IMR-90 (cell line): ENCODE measurements around the gene UBA7. TPM values are rescaled to one million over a fixed set of nuclear protein-coding genes. Genes with fewer than 3 reads are reported as not detected.
"Not testable (repeated sequence)": the region's sequence is repeated elsewhere in the genome, so short reads cannot be mapped to it uniquely, and the experiment has no call there.

Experiments used
- ATAC-seq: fragments of 200-7000 bp; cut with Tn5 transposase; 2 replicates; pipeline ENCODE4 v1.9.1; 2020; ENCODE audit warnings: low read depth, mild to moderate bottlenecking, moderate library complexity
- BruUV-seq: library from RNA; stranded (reverse); fragments of 400-500 nt; replicated peaks from 2 replicates; lab custom pipeline; 2021; lab: Mats Ljungman, UMichigan
- CTCF ChIA-PET: fragments of 300-600 bp; formaldehyde crosslinking; extraction: SDS; loops from one replicate; lab custom pipeline; 2021; ENCODE audit warnings: antibody characterized with exemption; lab: Yijun Ruan, JAX
- POLR2A ChIA-PET: fragments of 300-600 bp; sonication (Branson Sonifier 250); formaldehyde crosslinking; loops from one replicate; lab custom pipeline; 2022; ENCODE audit warnings: antibody characterized with exemption; ENCODE audit not compliant: unreplicated experiment; lab: Charles Lee
- DNase-seq: peaks from one replicate; pipeline ENCODE4 v3.0.0; 2013
- H2AFZ ChIP-seq: replicated peaks from 2 replicates; pipeline ENCODE3; 2013; ENCODE audit warnings: low read length, mild to moderate bottlenecking; ENCODE audit not compliant: poor library complexity
- H2AK5ac ChIP-seq: 2 replicates; pipeline ENCODE4 v1.6.1; 2013; ENCODE audit warnings: low read depth, low read length, inconsistent platforms
- H2AK9ac ChIP-seq: replicated peaks from 2 replicates; pipeline ENCODE3; 2013; ENCODE audit warnings: mild to moderate bottlenecking, low read depth, low read length, moderate library complexity; ENCODE audit not compliant: poor library complexity
- H2BK120ac ChIP-seq: 2 replicates; pipeline ENCODE4 v1.6.1; 2013; ENCODE audit warnings: low read depth, low read length, inconsistent platforms
- H2BK15ac ChIP-seq: 3 replicates; pipeline ENCODE4 v1.6.1; 2013; ENCODE audit warnings: low read depth, low read length, inconsistent platforms
- H2BK20ac ChIP-seq: 2 replicates; pipeline ENCODE4 v1.6.1; 2013; ENCODE audit warnings: low read depth, mild to moderate bottlenecking, inconsistent platforms, low read length, moderate library complexity
- H2BK5ac ChIP-seq: 2 replicates; pipeline ENCODE4 v1.6.1; 2013; ENCODE audit warnings: mild to moderate bottlenecking, low read depth, low read length, inconsistent platforms; ENCODE audit not compliant: poor library complexity, severe bottlenecking
- H3K14ac ChIP-seq: replicated peaks from 2 replicates; pipeline ENCODE4 v1.6.1; 2013; ENCODE audit warnings: low read depth, low read length, inconsistent platforms
- H3K18ac ChIP-seq: 2 replicates; pipeline ENCODE4 v1.6.1; 2013; ENCODE audit warnings: low read depth, low read length, control low read depth
- H3K23ac ChIP-seq: 2 replicates; pipeline ENCODE4 v1.6.1; 2013; ENCODE audit warnings: low read depth, low read length, inconsistent platforms
- H3K27ac ChIP-seq: 2 replicates; pipeline ENCODE4 v1.5.1; 2013; ENCODE audit warnings: mild to moderate bottlenecking, control low read depth, low read length; ENCODE audit not compliant: insufficient read depth
- H3K27me3 ChIP-seq: 2 replicates; pipeline ENCODE4 v1.6.1; 2013; ENCODE audit warnings: low read length; ENCODE audit not compliant: control insufficient read depth, insufficient read depth
- H3K36me3 ChIP-seq: 2 replicates; pipeline ENCODE4 v1.6.1; 2013; ENCODE audit warnings: low read length, mixed read lengths; ENCODE audit not compliant: control insufficient read depth, insufficient read depth
- H3K4ac ChIP-seq: 2 replicates; pipeline ENCODE4 v1.6.1; 2013; ENCODE audit warnings: low read depth, low read length, inconsistent platforms
- H3K4me1 ChIP-seq: 2 replicates; pipeline ENCODE4 v1.6.1; 2013; ENCODE audit warnings: low read length, mixed read lengths; ENCODE audit not compliant: control insufficient read depth, insufficient read depth
- H3K4me2 ChIP-seq: 2 replicates; pipeline ENCODE4 v1.6.1; 2013; ENCODE audit warnings: low read depth, mild to moderate bottlenecking, control low read depth, low read length, moderate library complexity
- H3K4me3 ChIP-seq: 2 replicates; pipeline ENCODE4 v1.5.1; 2013; ENCODE audit warnings: low read depth, mild to moderate bottlenecking, control low read depth, low read length, moderate library complexity; ENCODE audit not compliant: insufficient read depth
- H3K56ac ChIP-seq: 2 replicates; pipeline ENCODE4 v1.6.1; 2013; ENCODE audit warnings: low read length, inconsistent platforms; ENCODE audit not compliant: insufficient read depth; ENCODE audit errors: extremely low read depth
- H3K79me1 ChIP-seq, 2 experiments: 2 replicates each; pipeline ENCODE4 v1.6.1; 2013; ENCODE audit warnings: low read length in 2 of 2, inconsistent platforms in 1 of 2, low read depth in 1 of 2
- H3K9ac ChIP-seq: 2 replicates; pipeline ENCODE4 v1.6.1; 2013; ENCODE audit warnings: low read depth, low read length, control low read depth
- H3K9me1 ChIP-seq: 2 replicates; pipeline ENCODE4 v1.6.1; 2013; ENCODE audit warnings: low read length, inconsistent platforms; ENCODE audit not compliant: insufficient read depth
- H3K9me3 ChIP-seq: 2 replicates; pipeline ENCODE4 v1.6.1; 2013; ENCODE audit warnings: low read length; ENCODE audit not compliant: control insufficient read depth, insufficient read depth
- H4K20me1 ChIP-seq: 2 replicates; pipeline ENCODE4 v1.6.1; 2013; ENCODE audit warnings: low read length, inconsistent platforms; ENCODE audit not compliant: insufficient read depth
- H4K5ac ChIP-seq: 2 replicates; pipeline ENCODE4 v1.6.1; 2013; ENCODE audit warnings: mild to moderate bottlenecking, low read depth, low read length, control low read depth
- H4K8ac ChIP-seq, 2 experiments: 2 replicates each; pipeline ENCODE4 v1.6.1; 2013; ENCODE audit warnings: low read depth in 2 of 2, low read length in 2 of 2, control low read depth in 1 of 2, inconsistent platforms in 1 of 2
- H4K91ac ChIP-seq: 2 replicates; pipeline ENCODE4 v1.6.1; 2013; ENCODE audit warnings: low read depth, low read length, inconsistent platforms; ENCODE audit not compliant: insufficient read depth
- FOS ChIP-seq: fragments of 150-350 bp; IDR thresholded peaks from 2 replicates; pipeline ENCODE4 v1.6.1; 2016; ENCODE audit warnings: low read depth, low read length
- MAFK ChIP-seq: IDR thresholded peaks from 2 replicates; pipeline ENCODE4 v1.6.1; 2012; ENCODE audit warnings: low read depth, low read length, improper control_type of control experiment
- MAZ ChIP-seq: IDR thresholded peaks from 2 replicates; pipeline ENCODE4 v1.6.1; 2012; ENCODE audit warnings: low read depth, mild to moderate bottlenecking, low read length, improper control_type of control experiment, moderate library complexity, borderline replicate concordance
- SMC3 ChIP-seq: fragments of 150-350 bp; IDR thresholded peaks from 2 replicates; pipeline ENCODE4 v1.6.1; 2016; ENCODE audit warnings: low read depth, mild to moderate bottlenecking, antibody characterized with exemption, low read length, moderate library complexity
- WGBS, 2 experiments: methylation state at CpG; one replicate each; pipeline versions ENCODE4 v1.1.5 to v1.1.7; 2013; ENCODE audit warnings: missing lambda C conversion rate in 2 of 2; ENCODE audit not compliant: insufficient read length in 1 of 2; ENCODE audit errors: extremely low coverage in 2 of 2; 5-methylcytosine and 5-hydroxymethylcytosine counted together
- dilution Hi-C: fragments of 300-500 bp; cut with HindIII; formaldehyde crosslinking; loops from one replicate; pipeline ENCODE4 v1.14.3; 2018; ENCODE audit warnings: low sequenced_read_pairs; ENCODE audit not compliant: unreplicated experiment
- in situ Hi-C: fragments of 300-500 bp; cut with MboI; formaldehyde crosslinking; loops from 3 replicates; pipeline ENCODE4 v1.14.3; 2019; ENCODE audit warnings: low sequenced_read_pairs, inconsistent platforms, mixed read lengths
- intact Hi-C: fragments of 100-400 bp; cut with micrococcal nuclease; formaldehyde crosslinking; loops from 2 replicates; pipeline ENCODE4 v1.10.0; 2022
- polyA plus RNA-seq, 3 experiments: library from polyadenylated mRNA; depleted of rRNA; stranded (reverse); fragments of >200 nt; gene quantifications; 2 replicates each; pipeline ENCODE4 v1.2.3, GENCODE V29; 2012; ENCODE audit warnings: low replicate concordance in 1 of 3
- total RNA-seq: library from RNA; depleted of rRNA; stranded (reverse); fragments of >200 nt; gene quantifications from 2 replicates; pipeline ENCODE4 v1.2.3, GENCODE V29; 2012
- TF ChIP-seq, protein P1 (sequence below): fragments of 150-350 bp; IDR thresholded peaks from 2 replicates; pipeline ENCODE4 v1.6.1; 2017; ENCODE audit warnings: mild to moderate bottlenecking, antibody characterized with exemption, low read length, low read depth

Gene UBA7
- total and polyA plus RNA-seq, 2 of the 4 experiments (the other 2 are of a cell fraction): 18.6 to 57.8 TPM

DNA sequence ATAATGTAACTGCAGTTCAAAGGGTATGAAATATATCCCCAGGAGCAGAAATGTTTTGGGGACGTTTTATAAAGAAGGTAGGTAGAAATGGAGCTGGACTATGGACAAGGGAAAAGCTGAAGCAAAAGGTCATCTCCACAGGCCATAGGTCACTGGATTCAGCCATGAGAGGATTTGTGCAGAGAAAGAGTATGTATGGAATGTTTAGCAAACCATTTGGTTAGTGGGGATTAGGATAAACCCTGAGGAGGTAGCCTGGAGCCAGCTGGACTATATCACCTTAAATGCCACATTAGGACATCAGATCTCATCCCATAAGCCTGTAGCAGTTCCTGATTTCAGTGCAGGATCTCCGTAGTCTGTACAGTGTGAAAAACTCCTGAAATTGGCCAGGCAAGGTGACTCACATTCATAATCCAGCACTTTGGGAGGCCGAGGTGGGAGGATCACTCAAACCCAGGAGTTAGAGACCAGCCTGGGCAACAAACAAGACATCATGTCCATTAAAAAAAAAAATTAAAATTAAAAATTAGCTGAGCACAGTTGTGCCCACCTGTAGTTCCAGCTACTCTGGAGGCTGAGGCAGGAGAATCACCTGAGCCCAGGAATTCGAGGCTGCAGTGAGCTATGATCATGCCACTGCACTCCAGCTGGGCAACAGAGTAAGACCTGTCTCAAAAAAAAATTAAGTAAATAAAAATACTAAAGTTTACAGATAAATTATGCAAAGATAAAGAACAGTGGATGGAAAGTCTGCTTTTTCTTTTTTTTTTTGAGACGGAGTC lies 32.1 kb downstream of the UBA7 start:
- H3K18ac ChIP-seq: no peak overlapping the region
- peaks cover 9% of the 10 kb centered on the region for H3K4me1 ChIP-seq
- H3K14ac ChIP-seq: no peak overlapping the region
- H4K91ac ChIP-seq: no peak overlapping the region
- peak overlapping the region; percentile 23; the same call in 1 of the 2 replicates for H3K27ac ChIP-seq
- H2AFZ ChIP-seq: no peak overlapping the region
- POLR2A ChIA-PET: no interaction called here
- no peak overlapping the region for H2BK120ac ChIP-seq
- no peak overlapping the region for H3K4ac ChIP-seq
- peaks cover 12% of the 10 kb centered on the region for H3K36me3 ChIP-seq
- peak overlapping the region; percentile 27; the same call in 1 of the 2 replicates for H3K4me2 ChIP-seq
- H3K9me3 ChIP-seq: no peaks in the 10 kb centered on the region
- no peak for TF ChIP-seq MAFK
- TF ChIP-seq SMC3: no peak
- TF ChIP-seq, protein P1, sequence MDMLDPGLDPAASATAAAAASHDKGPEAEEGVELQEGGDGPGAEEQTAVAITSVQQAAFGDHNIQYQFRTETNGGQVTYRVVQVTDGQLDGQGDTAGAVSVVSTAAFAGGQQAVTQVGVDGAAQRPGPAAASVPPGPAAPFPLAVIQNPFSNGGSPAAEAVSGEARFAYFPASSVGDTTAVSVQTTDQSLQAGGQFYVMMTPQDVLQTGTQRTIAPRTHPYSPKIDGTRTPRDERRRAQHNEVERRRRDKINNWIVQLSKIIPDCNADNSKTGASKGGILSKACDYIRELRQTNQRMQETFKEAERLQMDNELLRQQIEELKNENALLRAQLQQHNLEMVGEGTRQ: no peak
- no peak for TF ChIP-seq MAZ
- no peak for TF ChIP-seq FOS
- H3K56ac ChIP-seq: no peak overlapping the region
- no peaks in the 10 kb centered on the region for H3K27me3 ChIP-seq
- H2AK5ac ChIP-seq: 0 out of 2 replicates have a peak overlapping the region, but pooled peaks have one; percentile 33
- H3K23ac ChIP-seq: no peak overlapping the region
- no peak overlapping the region for H4K5ac ChIP-seq
- BruUV-seq: no TSS peak
- H2AK9ac ChIP-seq: no peak overlapping the region
- in situ Hi-C loops (no loop called here), dilution Hi-C loops (no loop called here), intact Hi-C loops (no loop called here)
- CTCF ChIA-PET: interaction anchor here (0.7 kb wide), 1 partner anchor 21 kb away, joined by 3 read pairs; the partner anchor contains the start of gene INKA1
- no peak for ATAC-seq
- H3K9ac ChIP-seq: no peak overlapping the region
- WGBS, 2 experiments: 61% methylated on average over 2 of the region's 5 CpGs; no CpG with 5 or more reads in 1 of the 2 experiments
- no peak for DNase-seq
- H2BK5ac ChIP-seq: no peak overlapping the region
- H3K4me3 ChIP-seq: no peak overlapping the region
- peaks cover 46% of the 10 kb centered on the region for H4K20me1 ChIP-seq
- no peak overlapping the region for H4K8ac ChIP-seq
- H2BK15ac ChIP-seq: no peak overlapping the region
- peaks cover 7 to 73% of the 10 kb centered on the region in 2 experiments for H3K79me1 ChIP-seq
- peaks cover 11% of the 10 kb centered on the region for H3K9me1 ChIP-seq
- H2BK20ac ChIP-seq: no peak overlapping the region

DNA sequence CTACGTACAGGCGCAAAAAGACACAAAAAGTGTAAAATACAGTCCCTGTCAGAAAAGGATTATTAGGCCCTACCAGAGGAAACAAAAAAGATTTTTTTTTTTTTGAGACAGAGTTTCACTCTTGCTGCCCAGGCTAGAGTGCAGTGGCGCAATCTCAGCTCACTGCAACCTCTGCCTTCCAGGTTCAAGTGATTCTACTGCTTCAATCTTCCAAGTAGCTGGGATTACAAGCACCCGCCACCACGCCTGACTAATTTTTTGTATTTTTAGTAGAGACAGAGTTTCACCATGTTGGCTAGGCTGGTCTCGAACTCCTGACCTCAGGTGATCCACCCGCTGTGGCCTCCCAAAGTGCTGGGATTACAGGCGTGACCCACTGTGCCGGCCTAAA lies 32.8 kb downstream of the UBA7 start:
- H4K5ac ChIP-seq, H4K8ac ChIP-seq, H3K56ac ChIP-seq, H3K27me3 ChIP-seq, in situ Hi-C loops, H3K4ac ChIP-seq, H3K4me1 ChIP-seq, H3K18ac ChIP-seq, H4K91ac ChIP-seq, H2BK120ac ChIP-seq, H2BK20ac ChIP-seq, dilution Hi-C loops, ATAC-seq, intact Hi-C loops, POLR2A ChIA-PET, H2AK5ac ChIP-seq, H2BK15ac ChIP-seq, H3K9me3 ChIP-seq, H3K4me3 ChIP-seq, BruUV-seq, H3K4me2 ChIP-seq, CTCF ChIA-PET, H2AK9ac ChIP-seq, H3K27ac ChIP-seq, DNase-seq, H3K14ac ChIP-seq, H2BK5ac ChIP-seq, H3K9ac ChIP-seq, H3K23ac ChIP-seq, H2AFZ ChIP-seq: not testable (repeated sequence)
- peaks cover 12% of the 10 kb centered on the region for H3K36me3 ChIP-seq
- H3K9me1 ChIP-seq: peaks cover 11% of the 10 kb centered on the region
- peaks cover 49% of the 10 kb centered on the region for H4K20me1 ChIP-seq
- WGBS, 2 experiments: 92% methylated on average over 2 of the region's 9 CpGs; no CpG with 5 or more reads in 1 of the 2 experiments
- H3K79me1 ChIP-seq: peaks cover 7 to 79% of the 10 kb centered on the region in 2 experiments
